GM19035 (cell line): ENCODE results near the gene SPDYE8.
"Not testable (repeated sequence)": the region's sequence is repeated elsewhere in the genome, so short reads cannot be mapped to it uniquely, and the experiment has no call there.

Experiments
- ATAC-seq: cut with Tn5 transposase; IDR thresholded peaks from one replicate; pipeline ENCODE4 v1.9.1; 2021; ENCODE audit not compliant: unreplicated experiment

The SPDYE8 gene

DNA sequence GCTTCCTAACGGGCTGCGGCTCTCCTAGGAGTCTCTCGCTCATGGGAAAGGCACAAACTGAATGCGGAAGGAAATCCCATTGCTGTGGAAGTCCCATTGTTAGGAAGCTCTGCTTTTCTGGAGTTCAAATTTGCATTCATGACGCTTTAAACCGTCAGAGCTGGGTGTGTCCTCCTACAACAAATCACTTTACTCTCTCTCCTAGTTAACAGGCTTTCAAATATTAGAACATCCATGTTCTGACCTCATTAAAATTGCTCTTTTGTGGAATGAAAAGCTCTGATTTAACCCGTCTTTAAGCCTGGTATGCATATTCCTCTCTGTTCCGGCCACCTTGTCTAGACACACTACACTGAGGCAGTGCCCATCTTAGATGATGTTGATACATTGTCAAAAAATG lies at the start of gene SPDYE8:
SPDYE8 (minus strand) TSS at position 101 of the 400 bp plus-strand sequence. CDS start 1,800 bp downstream, outside the sequence.
- ATAC-seq, result not testable (repeated sequence)

GRCh38 chr7:73057811-73058210 lies 28.2 kb upstream of the SPDYE8 start, which contains the start of gene SPDYE11:
TSS of gene SPDYE11 (minus strand) at chr7:73057911. CDS start at chr7:73056111, 1,800 bp downstream.
- not testable (repeated sequence) for ATAC-seq

GRCh38 chr7:73006491-73006890 lies 23.1 kb downstream of the SPDYE8 start:
- ATAC-seq, result not testable (repeated sequence)

GRCh38 chr7:73005693-73006447 lies 23.7 kb downstream of the SPDYE8 start:
- peak; percentile 91 for ATAC-seq

- ATAC-seq, result peak; percentile 86
Observed at GRCh38 chr7:73005356-73005692, 24.2 kb downstream of the SPDYE8 start.

- ATAC-seq, result not testable (repeated sequence)
Observed at GRCh38 chr7:72997887-72998468, 31.6 kb downstream of the SPDYE8 start.

GRCh38 chr7:72997447-72997846 lies 32.1 kb downstream of the SPDYE8 start:
- not testable (repeated sequence) for ATAC-seq

DNA sequence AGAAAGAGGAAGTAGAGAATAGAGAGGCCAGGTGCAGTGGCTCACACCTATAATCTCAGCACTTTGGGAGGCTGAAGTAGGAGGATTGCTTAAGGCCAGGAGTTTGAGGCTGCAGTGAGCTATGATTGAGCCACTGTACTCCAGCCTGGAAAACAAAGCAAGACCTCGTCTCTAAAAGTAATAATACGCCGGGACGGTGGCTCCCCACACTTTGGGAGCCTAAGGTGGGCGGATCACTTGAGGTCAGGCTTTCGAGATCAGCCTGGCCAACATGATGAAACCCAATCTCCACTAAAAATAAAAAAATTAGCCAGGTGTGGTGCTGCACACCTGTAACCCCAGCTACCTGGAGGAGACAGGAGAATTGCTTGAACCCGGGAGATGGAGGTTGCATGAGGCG lies 34.1 kb downstream of the SPDYE8 start:
- ATAC-seq, result not testable (repeated sequence)

GRCh38 chr7:72990146-72990913 lies 39.2 kb downstream of the SPDYE8 start:
- not testable (repeated sequence) for ATAC-seq

GRCh38 chr7:72982084-72982483 lies 47.5 kb downstream of the SPDYE8 start:
- ATAC-seq, result not testable (repeated sequence)

- not testable (repeated sequence) for ATAC-seq
Observed at GRCh38 chr7:72980382-72980781, 49.2 kb downstream of the SPDYE8 start.

GRCh38 chr7:72976434-72976833 lies 53.1 kb downstream of the SPDYE8 start:
- not testable (repeated sequence) for ATAC-seq

GRCh38 chr7:72975656-72976286 lies 53.8 kb downstream of the SPDYE8 start:
- ATAC-seq, result not testable (repeated sequence)

GRCh38 chr7:72974781-72975180 lies 54.8 kb downstream of the SPDYE8 start:
- not testable (repeated sequence) for ATAC-seq

DNA sequence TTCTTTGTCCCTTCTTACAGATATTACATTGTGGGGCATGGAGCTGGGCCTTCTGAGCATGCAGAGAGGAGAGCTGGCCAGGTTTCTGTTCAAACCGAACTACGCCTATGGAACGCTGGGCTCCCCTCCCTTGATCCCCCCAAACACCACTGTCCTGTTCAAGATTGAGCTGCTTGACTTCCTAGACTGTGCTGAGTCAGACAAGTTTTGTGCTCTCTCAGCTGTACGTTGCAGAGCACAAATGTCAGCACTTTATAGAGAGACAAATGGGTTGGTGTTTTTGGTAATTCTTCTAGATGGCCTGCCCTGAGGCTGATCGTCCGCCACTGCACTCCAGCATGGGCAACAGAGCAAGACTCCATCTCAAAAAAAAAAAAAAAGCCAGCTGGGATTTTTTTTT lies 58.1 kb downstream of the SPDYE8 start:
- not testable (repeated sequence) for ATAC-seq
